Loucy (cell line): ENCODE measurements around the gene HAUS8.

ENCODE experiments used
- EZH2phosphoT487 ChIP-seq: fragments of 200-600 bp; IDR thresholded peaks from 2 replicates; pipeline ENCODE4 v1.6.1; 2018; ENCODE audit warnings: antibody characterized with exemption, mild to moderate bottlenecking, moderate library complexity, borderline replicate concordance
- TF ChIP-seq, protein P1 (sequence below): fragments of 200-600 bp; sonication (generic); conservative IDR thresholded peaks from 2 replicates; pipeline ENCODE4 v1.5.1; 2014; ENCODE audit warnings: mild to moderate bottlenecking, antibody characterized with exemption, low read length

DNA sequence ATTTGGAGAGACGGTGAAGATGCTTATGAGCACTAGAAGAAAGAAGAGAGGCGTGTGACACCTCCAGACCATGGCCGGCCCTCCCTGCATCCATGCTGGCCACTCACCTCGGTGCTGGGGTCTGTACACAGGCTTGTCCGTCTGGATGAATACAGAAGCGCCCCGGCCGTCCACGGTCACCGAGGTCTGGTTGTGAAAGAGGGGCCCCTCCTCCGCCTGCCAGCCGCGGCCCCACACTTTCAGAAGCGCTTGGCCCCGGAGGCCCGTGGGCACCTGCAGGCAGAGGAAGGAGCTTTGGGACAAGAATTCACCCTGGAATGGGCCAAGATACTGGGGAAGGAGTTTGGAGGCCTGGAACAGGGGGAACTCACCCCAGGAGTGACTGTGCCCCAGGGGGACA lies 63.8 kb downstream of the HAUS8 start:
- TF ChIP-seq, protein P1, sequence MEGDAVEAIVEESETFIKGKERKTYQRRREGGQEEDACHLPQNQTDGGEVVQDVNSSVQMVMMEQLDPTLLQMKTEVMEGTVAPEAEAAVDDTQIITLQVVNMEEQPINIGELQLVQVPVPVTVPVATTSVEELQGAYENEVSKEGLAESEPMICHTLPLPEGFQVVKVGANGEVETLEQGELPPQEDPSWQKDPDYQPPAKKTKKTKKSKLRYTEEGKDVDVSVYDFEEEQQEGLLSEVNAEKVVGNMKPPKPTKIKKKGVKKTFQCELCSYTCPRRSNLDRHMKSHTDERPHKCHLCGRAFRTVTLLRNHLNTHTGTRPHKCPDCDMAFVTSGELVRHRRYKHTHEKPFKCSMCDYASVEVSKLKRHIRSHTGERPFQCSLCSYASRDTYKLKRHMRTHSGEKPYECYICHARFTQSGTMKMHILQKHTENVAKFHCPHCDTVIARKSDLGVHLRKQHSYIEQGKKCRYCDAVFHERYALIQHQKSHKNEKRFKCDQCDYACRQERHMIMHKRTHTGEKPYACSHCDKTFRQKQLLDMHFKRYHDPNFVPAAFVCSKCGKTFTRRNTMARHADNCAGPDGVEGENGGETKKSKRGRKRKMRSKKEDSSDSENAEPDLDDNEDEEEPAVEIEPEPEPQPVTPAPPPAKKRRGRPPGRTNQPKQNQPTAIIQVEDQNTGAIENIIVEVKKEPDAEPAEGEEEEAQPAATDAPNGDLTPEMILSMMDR, result no peak
- no peak for TF ChIP-seq EZH2phosphoT487
